ENCODE data around the gene CEP55. TPM values are rescaled to one million over a fixed set of nuclear protein-coding genes. Genes with fewer than 3 reads are reported as not detected.

Gene CEP55
- under 1 TPM; 0.27 to 0.63 TPM for total RNA-seq
- 2.6 to 3.2 reads per million in 2 donors for total RNA-seq

GRCh38 chr10:93496322-93497041 is at the start of gene CEP55:
Gene CEP55 (plus strand): TSS chr10:93496612. CDS start chr10:93500052, 3,440 bp downstream.
- Mint-ChIP-seq H3K4me1 (peaks cover 26% of the 10 kb centered on the region), H3K27ac (peak within 1 kb of the TSS; percentile 41), H3K4me3 (peak within 1 kb of the TSS; percentile 89), H3K27me3 (peaks cover 7% of the 10 kb centered on the region), H3K36me3 (ENCODE audit: low read depth) (no peaks in the 10 kb centered on the region)
- H3K9me3 ChIP-seq (ENCODE audit: control insufficient read depth, low read length, poor library complexity, severe bottlenecking), result no peaks in the 10 kb centered on the region
- DNase-seq (peak; percentile 94 to 98 (median 95)), ATAC-seq (peak; percentile 99)

GRCh38 chr10:93447019-93447418 is 49.4 kb upstream of the CEP55 start:
- DNase-seq (no peak), ATAC-seq (no peak)
- H3K36me3 Mint-ChIP-seq (ENCODE audit: low read depth), result no peaks in the 10 kb centered on the region
- no peaks in the 10 kb centered on the region for H3K9me3 ChIP-seq (ENCODE audit: control insufficient read depth, low read length, poor library complexity, severe bottlenecking)
- no peak overlapping the region for H3K27ac Mint-ChIP-seq
- no peaks in the 10 kb centered on the region for H3K4me1 Mint-ChIP-seq
- H3K4me3 Mint-ChIP-seq, result no peak overlapping the region
- H3K27me3 Mint-ChIP-seq, result no peaks in the 10 kb centered on the region

GRCh38 chr10:93447970-93448369 is 48.4 kb upstream of the CEP55 start:
- Mint-ChIP-seq H3K27ac (no peak overlapping the region), H3K4me3 (no peak overlapping the region), H3K36me3 (ENCODE audit: low read depth) (no peaks in the 10 kb centered on the region), H3K27me3 (no peaks in the 10 kb centered on the region), H3K4me1 (no peaks in the 10 kb centered on the region)
- ATAC-seq (no peak), DNase-seq (no peak)
- no peaks in the 10 kb centered on the region for H3K9me3 ChIP-seq (ENCODE audit: control insufficient read depth, low read length, poor library complexity, severe bottlenecking)

- H3K4me3 Mint-ChIP-seq, result no peak overlapping the region
Measured at GRCh38 chr10:93451244-93451947, 45.0 kb upstream of the CEP55 start.

GRCh38 chr10:93452143-93452542 is 44.3 kb upstream of the CEP55 start:
- DNase-seq (no peak), ATAC-seq (no peak)
- peaks cover 2% of the 10 kb centered on the region for H3K4me1 Mint-ChIP-seq
- H3K4me3 Mint-ChIP-seq, result no peak overlapping the region
- H3K9me3 ChIP-seq (ENCODE audit: control insufficient read depth, low read length, poor library complexity, severe bottlenecking), result no peaks in the 10 kb centered on the region
- no peak overlapping the region for H3K27ac Mint-ChIP-seq
- no peaks in the 10 kb centered on the region for H3K36me3 Mint-ChIP-seq (ENCODE audit: low read depth)
- H3K27me3 Mint-ChIP-seq, result no peaks in the 10 kb centered on the region

More at GRCh38 chr10:93451244-93451947, 45.0 kb upstream of the CEP55 start:
- DNase-seq (no peak), ATAC-seq (no peak)
- Mint-ChIP-seq H3K27ac (no peak overlapping the region), H3K36me3 (ENCODE audit: low read depth) (no peaks in the 10 kb centered on the region), H3K4me1 (no peaks in the 10 kb centered on the region), H3K27me3 (no peaks in the 10 kb centered on the region)
- no peaks in the 10 kb centered on the region for H3K9me3 ChIP-seq (ENCODE audit: control insufficient read depth, low read length, poor library complexity, severe bottlenecking)

GRCh38 chr10:93454146-93454545 is 42.3 kb upstream of the CEP55 start:
- H3K4me1 Mint-ChIP-seq, result peaks cover 2% of the 10 kb centered on the region
- H3K27ac Mint-ChIP-seq, result no peak overlapping the region
- H3K4me3 Mint-ChIP-seq, result no peak overlapping the region
- no peaks in the 10 kb centered on the region for H3K27me3 Mint-ChIP-seq
- ATAC-seq (no peak), DNase-seq (no peak)
- H3K9me3 ChIP-seq (ENCODE audit: control insufficient read depth, low read length, poor library complexity, severe bottlenecking), result no peaks in the 10 kb centered on the region
- H3K36me3 Mint-ChIP-seq (ENCODE audit: low read depth), result no peaks in the 10 kb centered on the region

- peaks cover 2% of the 10 kb centered on the region for H3K4me1 Mint-ChIP-seq
Measured at GRCh38 chr10:93454736-93455135, 41.7 kb upstream of the CEP55 start.

GRCh38 chr10:93456480-93456879 is 39.9 kb upstream of the CEP55 start:
- Mint-ChIP-seq H3K4me1 (peaks cover 2% of the 10 kb centered on the region), H3K4me3 (no peak overlapping the region), H3K27me3 (peaks cover 7% of the 10 kb centered on the region), H3K36me3 (ENCODE audit: low read depth) (no peaks in the 10 kb centered on the region), H3K27ac (no peak overlapping the region)
- ATAC-seq, result no peak
- no peak for DNase-seq
- H3K9me3 ChIP-seq (ENCODE audit: control insufficient read depth, low read length, poor library complexity, severe bottlenecking), result no peaks in the 10 kb centered on the region

More at GRCh38 chr10:93454736-93455135, 41.7 kb upstream of the CEP55 start:
- no peaks in the 10 kb centered on the region for H3K9me3 ChIP-seq (ENCODE audit: control insufficient read depth, low read length, poor library complexity, severe bottlenecking)
- H3K36me3 Mint-ChIP-seq (ENCODE audit: low read depth), result no peaks in the 10 kb centered on the region
- DNase-seq (no peak), ATAC-seq (no peak)
- no peak overlapping the region for H3K27ac Mint-ChIP-seq
- no peak overlapping the region for H3K4me3 Mint-ChIP-seq
- peaks cover 3% of the 10 kb centered on the region for H3K27me3 Mint-ChIP-seq

- no peak for ATAC-seq
- H3K9me3 ChIP-seq (ENCODE audit: control insufficient read depth, low read length, poor library complexity, severe bottlenecking), result no peaks in the 10 kb centered on the region
- Mint-ChIP-seq H3K27me3 (peaks cover 7% of the 10 kb centered on the region), H3K4me1 (peaks cover 2% of the 10 kb centered on the region), H3K4me3 (no peak overlapping the region), H3K27ac (no peak overlapping the region), H3K36me3 (ENCODE audit: low read depth) (no peaks in the 10 kb centered on the region)
- DNase-seq, result no peak
Measured at GRCh38 chr10:93457511-93457910, 38.9 kb upstream of the CEP55 start.

- H3K9me3 ChIP-seq (ENCODE audit: control insufficient read depth, low read length, poor library complexity, severe bottlenecking), result no peaks in the 10 kb centered on the region
- Mint-ChIP-seq H3K27me3 (peaks cover 7% of the 10 kb centered on the region), H3K27ac (no peak overlapping the region), H3K36me3 (ENCODE audit: low read depth) (no peaks in the 10 kb centered on the region), H3K4me3 (no peak overlapping the region), H3K4me1 (peaks cover 7% of the 10 kb centered on the region)
- ATAC-seq (no peak), DNase-seq (no peak)
Measured at GRCh38 chr10:93458821-93459257, 37.6 kb upstream of the CEP55 start.

GRCh38 chr10:93459466-93459865 is 36.9 kb upstream of the CEP55 start:
- Mint-ChIP-seq H3K4me1 (peaks cover 7% of the 10 kb centered on the region), H3K36me3 (ENCODE audit: low read depth) (no peaks in the 10 kb centered on the region), H3K4me3 (no peak overlapping the region), H3K27ac (peak overlapping the region; percentile 27), H3K27me3 (peaks cover 7% of the 10 kb centered on the region)
- DNase-seq, result no peak
- no peak for ATAC-seq
- H3K9me3 ChIP-seq (ENCODE audit: control insufficient read depth, low read length, poor library complexity, severe bottlenecking), result no peaks in the 10 kb centered on the region

GRCh38 chr10:93461109-93461806 is 35.2 kb upstream of the CEP55 start:
- Mint-ChIP-seq H3K36me3 (ENCODE audit: low read depth) (no peaks in the 10 kb centered on the region), H3K4me3 (no peak overlapping the region), H3K4me1 (peaks cover 10% of the 10 kb centered on the region), H3K27ac (no peak overlapping the region), H3K27me3 (peaks cover 7% of the 10 kb centered on the region)
- no peak for ATAC-seq
- no peak for DNase-seq
- H3K9me3 ChIP-seq (ENCODE audit: control insufficient read depth, low read length, poor library complexity, severe bottlenecking), result no peaks in the 10 kb centered on the region

- no peaks in the 10 kb centered on the region for H3K9me3 ChIP-seq (ENCODE audit: control insufficient read depth, low read length, poor library complexity, severe bottlenecking)
- ATAC-seq, result no peak
- Mint-ChIP-seq H3K4me1 (peaks cover 8% of the 10 kb centered on the region), H3K36me3 (ENCODE audit: low read depth) (no peaks in the 10 kb centered on the region), H3K27ac (no peak overlapping the region), H3K27me3 (peaks cover 7% of the 10 kb centered on the region), H3K4me3 (no peak overlapping the region)
- DNase-seq, result no peak
Measured at GRCh38 chr10:93461807-93462178, 34.6 kb upstream of the CEP55 start.

All from T-helper 17 cell (primary cell).